HCT116 (cell line): ENCODE measurements around the gene LCOR. TPM values are rescaled to one million over a fixed set of nuclear protein-coding genes. Genes with fewer than 3 reads are reported as not detected.

Experiments used
- ATAC-seq: fragments of 200-7000 bp; cut with Tn5 transposase; 2 replicates; pipeline ENCODE4 v1.9.1; 2020; ENCODE audit warnings: mild to moderate bottlenecking, moderate library complexity
- BruUV-seq: library from RNA; stranded (reverse); fragments of 400-500 nt; replicated peaks from 2 replicates; lab custom pipeline; 2021; lab: Mats Ljungman, UMichigan
- CTCF ChIA-PET: fragments of 300-600 bp; sonication (Branson Sonifier 250); formaldehyde crosslinking; loops from one replicate; lab custom pipeline; 2021; ENCODE audit warnings: antibody characterized with exemption; lab: Charles Lee
- POLR2A ChIA-PET: fragments of 300-600, 350-600 bp; sonication (Branson Sonifier 250); formaldehyde crosslinking; loops from one replicate; lab custom pipeline; 2021; ENCODE audit warnings: antibody characterized with exemption; lab: Charles Lee
- RAD21 ChIA-PET, 2 experiments: fragments of 300-600 bp; sonication (Branson Sonifier 250); formaldehyde crosslinking; loops; one replicate each; lab custom pipeline; 2023; ENCODE audit warnings: low total read pairs in 2 of 2; ENCODE audit not compliant: uncharacterized antibody in 2 of 2, unreplicated experiment in 2 of 2, low non-redundant PET in 1 of 2; lab: Charles Lee
- DNase-seq: peaks from one replicate; pipeline ENCODE4 v3.0.0-alpha.2; 2010; ENCODE audit warnings: low read depth, low spot score
- H2AFZ ChIP-seq: fragments of 200-600 bp; shearing (Covaris generic), sonication (generic); 2 replicates; pipeline ENCODE4 v1.6.1; 2017; ENCODE audit warnings: low read depth, mixed run types, mixed read lengths, antibody characterized with exemption, low read length; ENCODE audit not compliant: poor library complexity, severe bottlenecking
- H3K27ac ChIP-seq: 2 replicates; pipeline ENCODE4 v1.5.1; 2012; ENCODE audit warnings: low read depth, low read length
- H3K27me3 ChIP-seq: fragments of 200-600 bp; sonication (generic); 2 replicates; pipeline ENCODE4 v1.6.1; 2016; ENCODE audit warnings: mixed run types, low read length, mixed read lengths; ENCODE audit not compliant: insufficient read depth
- H3K36me3 ChIP-seq, 2 experiments: fragments of 200-500 bp in 1 of 2; fragments of 200-600 bp in 1 of 2; sonication (Bioruptor generic) in 1 of 2; sonication (generic) in 1 of 2; 2 replicates each; pipeline versions ENCODE4 v1.5.1 to v1.6.1; 2014 to 2016; ENCODE audit warnings: low read length in 2 of 2, inconsistent platforms in 1 of 2, mixed read lengths in 1 of 2, mixed run types in 1 of 2; ENCODE audit not compliant: insufficient read depth in 2 of 2, control insufficient read depth in 1 of 2
- H3K4me1 ChIP-seq, 2 experiments: fragments of 200-600 bp in 1 of 2; sonication (generic) in 1 of 2; 2 replicates each; pipeline versions ENCODE4 v1.5.1 to v1.6.1; 2012 to 2017; ENCODE audit warnings: low read length in 2 of 2, inconsistent platforms in 1 of 2, mild to moderate bottlenecking in 1 of 2, mixed read lengths in 1 of 2, mixed run types in 1 of 2, moderate library complexity in 1 of 2; ENCODE audit not compliant: insufficient read depth in 2 of 2, control insufficient read depth in 1 of 2
- H3K4me2 ChIP-seq: fragments of 200-600 bp; sonication (generic); 2 replicates; pipeline ENCODE4 v1.6.1; 2017; ENCODE audit warnings: mixed run types, low read length, mixed read lengths
- H3K4me3 ChIP-seq, 2 experiments: fragments of 200-600 bp in 1 of 2; sonication (generic) in 1 of 2; replicated peaks in 1 of 2; 2 replicates each; pipeline ENCODE4 v1.5.1; 2011 to 2016; ENCODE audit warnings: low read length in 2 of 2, control low read depth in 1 of 2, low read depth in 1 of 2, mild to moderate bottlenecking in 1 of 2, mixed read lengths in 1 of 2, mixed run types in 1 of 2
- H3K79me2 ChIP-seq: fragments of 200-600 bp; sonication (generic); 2 replicates; pipeline ENCODE4 v1.6.1; 2017; ENCODE audit warnings: mild to moderate bottlenecking, mixed run types, low read length, moderate library complexity, mixed read lengths; ENCODE audit not compliant: insufficient read depth
- H3K9ac ChIP-seq: fragments of 200-600 bp; sonication (generic); 2 replicates; pipeline ENCODE4 v1.6.1; 2016; ENCODE audit warnings: low read length, mixed read lengths
- H3K9me2 ChIP-seq: fragments of 200-600 bp; sonication (generic), shearing (Covaris generic); 2 replicates; pipeline ENCODE4 v1.6.1; 2017; ENCODE audit warnings: mixed run types, mild to moderate bottlenecking, moderate library complexity; ENCODE audit not compliant: insufficient read depth
- H3K9me3 ChIP-seq, 2 experiments: fragments of 200-500 bp in 1 of 2; fragments of 200-600 bp in 1 of 2; sonication (Bioruptor generic) in 1 of 2; sonication (generic) in 1 of 2; 2 replicates each; pipeline ENCODE4 v1.6.1; 2014 to 2017; ENCODE audit warnings: low read length in 2 of 2, mixed read lengths in 2 of 2, inconsistent platforms in 1 of 2, low read depth in 1 of 2, mild to moderate bottlenecking in 1 of 2, mixed run types in 1 of 2, moderate library complexity in 1 of 2; ENCODE audit not compliant: control insufficient read depth in 1 of 2, insufficient read depth in 1 of 2
- H4K20me1 ChIP-seq: fragments of 200-600 bp; sonication (generic), shearing (Covaris generic); 2 replicates; pipeline ENCODE4 v1.6.1; 2017; ENCODE audit warnings: mixed run types, mild to moderate bottlenecking, moderate library complexity; ENCODE audit not compliant: insufficient read depth
- ATF3 ChIP-seq: IDR thresholded peaks from 2 replicates; pipeline ENCODE4 v1.6.1; 2012
- EGR1 ChIP-seq: IDR thresholded peaks from 2 replicates; pipeline ENCODE4 v1.6.1; 2012; ENCODE audit warnings: low read depth
- ELF1 ChIP-seq: IDR thresholded peaks from 2 replicates; pipeline ENCODE4 v1.6.1; 2012; ENCODE audit warnings: low read depth, borderline replicate concordance
- EZH2phosphoT487 ChIP-seq: fragments of 200-600 bp; IDR thresholded peaks from 2 replicates; pipeline ENCODE4 v1.6.1; 2018; ENCODE audit warnings: antibody characterized with exemption, borderline replicate concordance
- FOSL1 ChIP-seq: IDR thresholded peaks from 2 replicates; pipeline ENCODE4 v1.6.1; 2012; ENCODE audit warnings: low read depth
- JUND ChIP-seq: IDR thresholded peaks from 2 replicates; pipeline ENCODE4 v1.6.1; 2012
- POLR2A ChIP-seq: IDR thresholded peaks from 2 replicates; pipeline ENCODE4 v1.7.0; 2011; ENCODE audit warnings: borderline replicate concordance; ENCODE audit not compliant: insufficient read depth, insufficient read length; ENCODE audit errors: extremely low read depth
- POLR2AphosphoS5 ChIP-seq: IDR thresholded peaks from 2 replicates; pipeline ENCODE4 v1.6.1; 2011; ENCODE audit warnings: mild to moderate bottlenecking, low read depth, low read length, moderate library complexity
- SIN3A ChIP-seq: IDR thresholded peaks from 2 replicates; pipeline ENCODE4 v1.6.1; 2012; ENCODE audit warnings: low read depth
- SP1 ChIP-seq: IDR thresholded peaks from 2 replicates; pipeline ENCODE4 v1.6.1; 2012; ENCODE audit warnings: low read depth
- SRF ChIP-seq: IDR thresholded peaks from 2 replicates; pipeline ENCODE4 v1.6.1; 2012; ENCODE audit warnings: low read depth
- TCF7L2 ChIP-seq: IDR thresholded peaks from 2 replicates; pipeline ENCODE4 v1.7.0; 2011; ENCODE audit warnings: borderline replicate concordance, inconsistent platforms; ENCODE audit not compliant: insufficient read depth, insufficient read length; ENCODE audit errors: extremely low read depth
- YY1 ChIP-seq: IDR thresholded peaks from 2 replicates; pipeline ENCODE4 v1.6.1; 2011; ENCODE audit warnings: low read length, low read depth, moderate library complexity, mild to moderate bottlenecking; ENCODE audit not compliant: insufficient replicate concordance; ENCODE audit errors: extremely low read depth
- ZFX ChIP-seq: fragments of 450-650 bp; IDR thresholded peaks from 2 replicates; pipeline ENCODE4 v1.6.1; 2017
- ZNF274 ChIP-seq: fragments of 200-500 bp; sonication (Bioruptor generic); IDR thresholded peaks from 2 replicates; pipeline ENCODE4 v1.6.1; 2014; ENCODE audit warnings: mild to moderate bottlenecking, low read depth, low read length, inconsistent platforms
- intact Hi-C: fragments of 100-400 bp; cut with micrococcal nuclease; formaldehyde crosslinking; loops from 2 replicates; pipeline ENCODE4 v1.10.0; 2022
- total RNA-seq: library from RNA; stranded (reverse); gene quantifications from one replicate; pipeline ENCODE4 v1.2.1, GENCODE V29; 2021; ENCODE audit not compliant: unreplicated experiment
- TF ChIP-seq, protein P1 (sequence below): IDR thresholded peaks from 2 replicates; pipeline ENCODE4 v1.6.1; 2011; ENCODE audit warnings: mild to moderate bottlenecking, low read length, moderate library complexity; ENCODE audit not compliant: insufficient replicate concordance; ENCODE audit errors: extremely low read depth
- TF ChIP-seq, protein P2 (sequence below): IDR thresholded peaks from 2 replicates; pipeline ENCODE4 v1.6.1; 2012
- TF ChIP-seq, protein P3 (sequence below): IDR thresholded peaks from 2 replicates; pipeline ENCODE4 v1.6.1; 2012; ENCODE audit warnings: low read depth

Gene LCOR
- total RNA-seq, 1 experiment from 2014 or later = 59.9 TPM

DNA sequence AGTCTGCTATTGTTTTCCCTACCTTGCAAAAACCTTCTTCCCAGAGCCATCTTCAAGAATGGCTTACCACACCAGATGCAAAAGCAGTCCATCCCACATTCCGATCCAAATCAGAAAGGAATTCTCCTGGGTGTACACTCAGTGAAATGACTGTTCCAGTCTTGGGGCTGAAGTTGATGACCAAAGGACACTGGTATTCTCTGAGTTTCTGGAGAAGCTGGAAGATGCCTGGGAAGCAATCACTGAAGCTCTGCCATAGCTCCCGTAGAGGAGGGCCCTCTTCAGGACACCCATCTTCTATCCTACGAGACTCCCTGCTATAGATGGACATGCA lies 155.7 kb downstream of the LCOR start (continued):
- no peak for TF ChIP-seq SRF
- TF ChIP-seq EZH2phosphoT487 = no peak
- no peak for TF ChIP-seq SIN3A

- RAD21 ChIA-PET = no interaction called here
- no peak for TF ChIP-seq JUND
- no peak for TF ChIP-seq FOSL1
- no peak for TF ChIP-seq TCF7L2
- TF ChIP-seq EGR1 = no peak
- TF ChIP-seq ATF3 = no peak
- no peak for TF ChIP-seq POLR2A
- TF ChIP-seq, protein P1, sequence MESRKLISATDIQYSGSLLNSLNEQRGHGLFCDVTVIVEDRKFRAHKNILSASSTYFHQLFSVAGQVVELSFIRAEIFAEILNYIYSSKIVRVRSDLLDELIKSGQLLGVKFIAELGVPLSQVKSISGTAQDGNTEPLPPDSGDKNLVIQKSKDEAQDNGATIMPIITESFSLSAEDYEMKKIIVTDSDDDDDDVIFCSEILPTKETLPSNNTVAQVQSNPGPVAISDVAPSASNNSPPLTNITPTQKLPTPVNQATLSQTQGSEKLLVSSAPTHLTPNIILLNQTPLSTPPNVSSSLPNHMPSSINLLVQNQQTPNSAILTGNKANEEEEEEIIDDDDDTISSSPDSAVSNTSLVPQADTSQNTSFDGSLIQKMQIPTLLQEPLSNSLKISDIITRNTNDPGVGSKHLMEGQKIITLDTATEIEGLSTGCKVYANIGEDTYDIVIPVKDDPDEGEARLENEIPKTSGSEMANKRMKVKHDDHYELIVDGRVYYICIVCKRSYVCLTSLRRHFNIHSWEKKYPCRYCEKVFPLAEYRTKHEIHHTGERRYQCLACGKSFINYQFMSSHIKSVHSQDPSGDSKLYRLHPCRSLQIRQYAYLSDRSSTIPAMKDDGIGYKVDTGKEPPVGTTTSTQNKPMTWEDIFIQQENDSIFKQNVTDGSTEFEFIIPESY = no peak
- no peak for TF ChIP-seq SP1
- TF ChIP-seq, protein P2, sequence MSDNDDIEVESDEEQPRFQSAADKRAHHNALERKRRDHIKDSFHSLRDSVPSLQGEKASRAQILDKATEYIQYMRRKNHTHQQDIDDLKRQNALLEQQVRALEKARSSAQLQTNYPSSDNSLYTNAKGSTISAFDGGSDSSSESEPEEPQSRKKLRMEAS = no peak
- no peak for TF ChIP-seq ZNF274
- TF ChIP-seq, protein P3, sequence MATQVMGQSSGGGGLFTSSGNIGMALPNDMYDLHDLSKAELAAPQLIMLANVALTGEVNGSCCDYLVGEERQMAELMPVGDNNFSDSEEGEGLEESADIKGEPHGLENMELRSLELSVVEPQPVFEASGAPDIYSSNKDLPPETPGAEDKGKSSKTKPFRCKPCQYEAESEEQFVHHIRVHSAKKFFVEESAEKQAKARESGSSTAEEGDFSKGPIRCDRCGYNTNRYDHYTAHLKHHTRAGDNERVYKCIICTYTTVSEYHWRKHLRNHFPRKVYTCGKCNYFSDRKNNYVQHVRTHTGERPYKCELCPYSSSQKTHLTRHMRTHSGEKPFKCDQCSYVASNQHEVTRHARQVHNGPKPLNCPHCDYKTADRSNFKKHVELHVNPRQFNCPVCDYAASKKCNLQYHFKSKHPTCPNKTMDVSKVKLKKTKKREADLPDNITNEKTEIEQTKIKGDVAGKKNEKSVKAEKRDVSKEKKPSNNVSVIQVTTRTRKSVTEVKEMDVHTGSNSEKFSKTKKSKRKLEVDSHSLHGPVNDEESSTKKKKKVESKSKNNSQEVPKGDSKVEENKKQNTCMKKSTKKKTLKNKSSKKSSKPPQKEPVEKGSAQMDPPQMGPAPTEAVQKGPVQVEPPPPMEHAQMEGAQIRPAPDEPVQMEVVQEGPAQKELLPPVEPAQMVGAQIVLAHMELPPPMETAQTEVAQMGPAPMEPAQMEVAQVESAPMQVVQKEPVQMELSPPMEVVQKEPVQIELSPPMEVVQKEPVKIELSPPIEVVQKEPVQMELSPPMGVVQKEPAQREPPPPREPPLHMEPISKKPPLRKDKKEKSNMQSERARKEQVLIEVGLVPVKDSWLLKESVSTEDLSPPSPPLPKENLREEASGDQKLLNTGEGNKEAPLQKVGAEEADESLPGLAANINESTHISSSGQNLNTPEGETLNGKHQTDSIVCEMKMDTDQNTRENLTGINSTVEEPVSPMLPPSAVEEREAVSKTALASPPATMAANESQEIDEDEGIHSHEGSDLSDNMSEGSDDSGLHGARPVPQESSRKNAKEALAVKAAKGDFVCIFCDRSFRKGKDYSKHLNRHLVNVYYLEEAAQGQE = no peak
- TF ChIP-seq SRF = no peak
- TF ChIP-seq ELF1 = no peak
- no peak for TF ChIP-seq SIN3A
- no peak for TF ChIP-seq YY1
- no peak for TF ChIP-seq POLR2AphosphoS5
- TF ChIP-seq ZFX = no peak
- TF ChIP-seq, all 23 proteins: peak for 0
- Histone ChIP-seq H3K27me3 (no peaks in the 10 kb centered on the region), H3K4me2 (no peak overlapping the region), H3K9me2 (no peaks in the 10 kb centered on the region), H4K20me1 (no peaks in the 10 kb centered on the region), H3K4me1 (no peaks in the 10 kb centered on the region), H2AFZ (no peak overlapping the region), H3K4me3 (no peak overlapping the region), H3K9me3 (no peaks in the 10 kb centered on the region), H3K27ac (no peak overlapping the region), H3K36me3 (no peaks in the 10 kb centered on the region), H3K79me2 (no peaks in the 10 kb centered on the region), H3K9ac (no peak overlapping the region)
- ATAC-seq (no peak), DNase-seq (no peak)
- intact Hi-C loops = no loop called here
- CTCF ChIA-PET = no interaction called here
- POLR2A ChIA-PET = no interaction called here
- no TSS peak for BruUV-seq
Observed at GRCh38 chr10:96988426-96988825, 156.3 kb downstream of the LCOR start.
